A673 (cell line): ENCODE data around the gene RNF31. TPM values are rescaled to one million over a fixed set of nuclear protein-coding genes. Genes with fewer than 3 reads are reported as not detected.

Experiments
- BruUV-seq: library from RNA; stranded (reverse); fragments of 400-500 nt; replicated peaks from 2 replicates; lab custom pipeline; 2021; lab: Mats Ljungman, UMichigan
- CTCF ChIA-PET: fragments of 300-600 bp; sonication (Branson Sonifier 250); formaldehyde crosslinking; loops from one replicate; lab custom pipeline; 2022; ENCODE audit warnings: antibody characterized with exemption; lab: Charles Lee
- POLR2A ChIA-PET: fragments of 300-600 bp; sonication (Branson Sonifier 250); formaldehyde crosslinking; loops from one replicate; lab custom pipeline; 2022; ENCODE audit warnings: antibody characterized with exemption; ENCODE audit not compliant: low non-redundant PET; lab: Charles Lee
- DNase-seq: peaks from one replicate; pipeline ENCODE4 v3.0.0-alpha.2; 2015; ENCODE audit warnings: low spot score
- H3K27ac ChIP-seq: fragments of 200-600 bp; sonication (generic); 2 replicates; pipeline ENCODE4 v1.5.1; 2016; ENCODE audit warnings: mixed run types, low read depth, mild to moderate bottlenecking, mixed read lengths, antibody characterized with exemption, low read length; ENCODE audit not compliant: poor library complexity, severe bottlenecking
- H3K27me3 ChIP-seq: fragments of 200-600 bp; sonication (generic); replicated peaks from 2 replicates; pipeline ENCODE4 v1.6.1; 2017; ENCODE audit warnings: mixed run types, low read depth, mild to moderate bottlenecking, mixed read lengths, antibody characterized with exemption, low read length; ENCODE audit not compliant: insufficient read depth, poor library complexity
- H3K36me3 ChIP-seq: fragments of 200-600 bp; sonication (generic); 2 replicates; pipeline ENCODE4 v1.6.1; 2016; ENCODE audit warnings: mixed run types, mild to moderate bottlenecking, mixed read lengths, antibody characterized with exemption, low read length; ENCODE audit not compliant: insufficient read depth, poor library complexity, severe bottlenecking
- H3K4me1 ChIP-seq: fragments of 200-600 bp; sonication (generic); 2 replicates; pipeline ENCODE4 v1.6.1; 2017; ENCODE audit warnings: mixed run types, mild to moderate bottlenecking, mixed read lengths, antibody characterized with exemption, low read length; ENCODE audit not compliant: insufficient read depth, poor library complexity, severe bottlenecking
- H3K4me3 ChIP-seq: fragments of 200-600 bp; sonication (generic); 2 replicates; pipeline ENCODE4 v1.5.1; 2016; ENCODE audit warnings: low read depth, mixed run types, mild to moderate bottlenecking, mixed read lengths, low read length; ENCODE audit not compliant: poor library complexity, severe bottlenecking
- H3K9me3 ChIP-seq: fragments of 200-600 bp; sonication (generic); 2 replicates; pipeline ENCODE4 v1.6.1; 2016; ENCODE audit warnings: mixed run types, low read depth, mild to moderate bottlenecking, mixed read lengths, antibody characterized with exemption, low read length; ENCODE audit not compliant: poor library complexity, severe bottlenecking
- EZH2 ChIP-seq: fragments of 200-600 bp; sonication (generic); IDR thresholded peaks from 2 replicates; pipeline ENCODE4 v1.6.1; 2017; ENCODE audit warnings: borderline replicate concordance, low read depth, mild to moderate bottlenecking, mixed read lengths, antibody characterized with exemption, low read length; ENCODE audit not compliant: poor library complexity, severe bottlenecking
- intact Hi-C: fragments of 100-400 bp; cut with micrococcal nuclease; formaldehyde crosslinking; loops from one replicate; pipeline ENCODE4 v1.10.0; 2022; ENCODE audit not compliant: unreplicated experiment
- total RNA-seq: library from RNA; stranded (reverse); gene quantifications from 2 replicates; pipeline ENCODE4 v1.2.3, GENCODE V29; 2021
- TF ChIP-seq, protein P1 (sequence below): fragments of 300-800, 200-600 bp; sonication (generic); conservative IDR thresholded peaks from 2 replicates; pipeline ENCODE4 v1.5.1; 2017; ENCODE audit warnings: low read depth, mild to moderate bottlenecking, antibody characterized with exemption, low read length, moderate library complexity, mixed read lengths

RNF31 gene
- total RNA-seq, 1 experiment from 2014 or later, result 62.1 TPM

DNA sequence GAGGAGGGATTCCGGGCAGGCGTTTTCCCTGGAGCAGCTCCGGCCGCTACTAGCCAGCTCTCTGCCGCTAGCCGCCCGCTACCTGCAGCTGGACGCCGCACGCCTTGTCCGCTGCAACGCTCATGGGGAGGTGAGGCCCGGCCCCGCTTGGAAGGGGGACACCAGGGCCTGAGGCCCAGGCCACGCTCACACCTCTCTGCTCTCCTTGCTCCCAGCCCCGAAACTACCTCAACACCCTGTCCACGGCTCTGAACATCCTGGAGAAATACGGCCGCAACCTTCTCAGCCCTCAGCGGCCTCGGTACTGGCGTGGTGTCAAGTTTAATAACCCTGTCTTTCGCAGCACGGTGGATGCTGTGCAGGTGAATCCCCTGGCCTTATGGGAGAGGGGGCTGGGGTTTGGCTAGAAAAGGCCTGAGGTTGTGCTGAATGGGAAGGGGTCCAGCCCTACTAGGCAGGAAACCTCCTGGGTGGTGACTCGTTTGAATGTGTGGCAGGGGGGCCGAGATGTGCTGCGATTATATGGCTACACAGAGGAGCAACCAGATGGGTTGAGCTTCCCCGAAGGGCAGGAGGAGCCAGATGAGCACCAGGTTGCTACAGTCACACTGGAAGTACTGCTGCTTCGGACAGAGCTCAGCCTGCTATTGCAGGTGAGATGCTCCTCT, 597 bp downstream of the RNF31 start:
- Histone ChIP-seq H3K36me3 (peaks cover 48% of the 10 kb centered on the region), H3K4me3 (peak overlapping the region; percentile 90), H3K27ac (peak overlapping the region; percentile 87), H3K27me3 (no peaks in the 10 kb centered on the region), H3K9me3 (no peaks in the 10 kb centered on the region), H3K4me1 (peaks cover 12% of the 10 kb centered on the region)
- DNase-seq, result no peak
- intact Hi-C loops, result loop anchor here (1.0 to 5.0 kb wide), 2 partner anchors 13 to 39 kb away; partner anchors contain the start of genes IPO4 and IRF9
- POLR2A ChIA-PET, result interaction anchor here (0.6 kb wide), 1 partner anchor 223 kb away, joined by 3 read pairs; no protein-coding TSS in a partner anchor
- no peak for TF ChIP-seq EZH2
- TF ChIP-seq, protein P1, sequence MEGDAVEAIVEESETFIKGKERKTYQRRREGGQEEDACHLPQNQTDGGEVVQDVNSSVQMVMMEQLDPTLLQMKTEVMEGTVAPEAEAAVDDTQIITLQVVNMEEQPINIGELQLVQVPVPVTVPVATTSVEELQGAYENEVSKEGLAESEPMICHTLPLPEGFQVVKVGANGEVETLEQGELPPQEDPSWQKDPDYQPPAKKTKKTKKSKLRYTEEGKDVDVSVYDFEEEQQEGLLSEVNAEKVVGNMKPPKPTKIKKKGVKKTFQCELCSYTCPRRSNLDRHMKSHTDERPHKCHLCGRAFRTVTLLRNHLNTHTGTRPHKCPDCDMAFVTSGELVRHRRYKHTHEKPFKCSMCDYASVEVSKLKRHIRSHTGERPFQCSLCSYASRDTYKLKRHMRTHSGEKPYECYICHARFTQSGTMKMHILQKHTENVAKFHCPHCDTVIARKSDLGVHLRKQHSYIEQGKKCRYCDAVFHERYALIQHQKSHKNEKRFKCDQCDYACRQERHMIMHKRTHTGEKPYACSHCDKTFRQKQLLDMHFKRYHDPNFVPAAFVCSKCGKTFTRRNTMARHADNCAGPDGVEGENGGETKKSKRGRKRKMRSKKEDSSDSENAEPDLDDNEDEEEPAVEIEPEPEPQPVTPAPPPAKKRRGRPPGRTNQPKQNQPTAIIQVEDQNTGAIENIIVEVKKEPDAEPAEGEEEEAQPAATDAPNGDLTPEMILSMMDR, result no peak
- CTCF ChIA-PET, result no interaction called here
- BruUV-seq, result TSS peak; percentile 46

DNA sequence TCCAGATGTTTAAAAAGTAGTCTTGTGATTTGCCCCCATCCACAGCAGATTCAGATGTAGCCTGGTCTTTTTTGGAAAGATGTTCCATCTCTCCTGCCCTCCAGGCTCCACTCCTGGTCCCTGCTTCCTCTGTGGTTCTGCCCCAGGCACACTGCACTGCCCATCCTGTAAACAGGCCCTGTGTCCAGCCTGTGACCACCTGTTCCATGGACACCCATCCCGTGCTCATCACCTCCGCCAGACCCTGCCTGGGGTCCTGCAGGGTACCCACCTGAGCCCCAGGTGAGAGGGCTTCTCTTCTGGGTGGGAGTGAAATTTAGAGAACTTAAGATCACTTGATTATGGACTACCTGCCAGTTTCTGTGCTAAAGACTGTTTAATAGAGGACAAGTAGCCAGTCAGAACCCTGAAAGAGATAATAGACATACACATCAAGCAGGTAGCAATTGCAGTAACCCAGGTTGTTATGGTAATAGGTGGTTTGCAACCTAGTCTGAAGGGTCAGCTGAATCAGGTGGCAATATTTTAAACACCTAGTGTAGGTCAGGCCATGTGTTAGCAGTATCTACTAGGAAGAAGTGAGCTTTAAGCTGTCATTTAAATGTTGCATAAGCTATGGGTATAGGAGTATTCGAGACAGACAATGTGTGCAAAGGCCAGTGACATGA, 2.1 kb downstream of the RNF31 start:
- H3K4me3 ChIP-seq, result no peak overlapping the region
- intact Hi-C loops, result loop anchor here (5.0 kb wide), 1 partner anchor 38 kb away; the partner anchor contains the start of gene IPO4
- H3K27ac ChIP-seq, result no peak overlapping the region
- peaks cover 12% of the 10 kb centered on the region for H3K4me1 ChIP-seq
- H3K9me3 ChIP-seq, result no peaks in the 10 kb centered on the region
- H3K27me3 ChIP-seq, result no peaks in the 10 kb centered on the region
- POLR2A ChIA-PET, result no interaction called here
- no TSS peak for BruUV-seq
- H3K36me3 ChIP-seq, result peaks cover 41% of the 10 kb centered on the region
- CTCF ChIA-PET, result no interaction called here
- TF ChIP-seq, protein P1, result no peak
- no peak for TF ChIP-seq EZH2
- no peak for DNase-seq

DNA sequence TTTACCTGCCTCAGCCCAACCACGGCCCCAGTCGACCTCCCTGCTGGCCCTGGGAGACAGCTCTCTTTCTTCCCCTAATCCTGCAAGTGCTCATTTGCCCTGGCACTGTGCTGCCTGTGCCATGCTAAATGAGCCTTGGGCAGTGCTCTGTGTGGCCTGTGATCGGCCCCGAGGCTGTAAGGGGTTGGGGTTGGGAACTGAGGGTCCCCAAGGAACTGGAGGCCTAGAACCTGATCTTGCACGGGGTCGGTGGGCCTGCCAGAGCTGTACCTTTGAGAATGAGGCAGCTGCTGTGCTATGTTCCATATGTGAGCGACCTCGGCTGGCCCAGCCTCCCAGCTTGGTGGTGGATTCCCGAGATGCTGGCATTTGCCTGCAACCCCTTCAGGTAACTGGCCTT, 2.8 kb downstream of the RNF31 start:
- TF ChIP-seq, protein P1, result no peak
- no peak for TF ChIP-seq EZH2
- no peaks in the 10 kb centered on the region for H3K9me3 ChIP-seq
- H3K4me1 ChIP-seq, result peaks cover 12% of the 10 kb centered on the region
- intact Hi-C loops, result no loop called here
- no peak overlapping the region for H3K4me3 ChIP-seq
- H3K27me3 ChIP-seq, result no peaks in the 10 kb centered on the region
- ChIA-PET CTCF (no interaction called here), POLR2A (no interaction called here)
- peaks cover 43% of the 10 kb centered on the region for H3K36me3 ChIP-seq
- H3K27ac ChIP-seq, result no peak overlapping the region
- no TSS peak for BruUV-seq
- DNase-seq, result no peak
